Vagina (tissue), 2 donors: ENCODE results near the gene CACNA1I. TPM values are rescaled to one million over a fixed set of nuclear protein-coding genes. Genes with fewer than 3 reads are reported as not detected.

ENCODE experiments used
- DNase-seq, 2 donors: peaks; one replicate each; pipeline ENCODE4 v3.0.0-alpha.2; 2017; ENCODE audit errors: extremely low spot score in 2 of 2
- H3K27ac ChIP-seq: fragments of 200-600 bp; sonication (generic); one replicate; pipeline ENCODE4 v1.5.1; 2019
- H3K27me3 ChIP-seq: fragments of 200-600 bp; sonication (generic); one replicate; pipeline ENCODE4 v1.5.1; 2019
- H3K36me3 ChIP-seq, 2 donors: fragments of 200-600 bp; sonication (generic); one replicate each; pipeline ENCODE4 v1.5.1; 2017 to 2019
- H3K4me1 ChIP-seq: fragments of 200-600 bp; sonication (generic); one replicate; pipeline ENCODE4 v1.5.1; 2019
- H3K4me3 ChIP-seq, 2 donors: fragments of 200-600 bp; sonication (generic); 1 replicate in 1 of 2; 2 replicates in 1 of 2; pipeline ENCODE4 v1.5.1; 2016 to 2019
- H3K9me3 ChIP-seq: fragments of 200-600 bp; sonication (generic); one replicate; pipeline ENCODE4 v1.5.1; 2019
- CTCF ChIP-seq, 3 experiments: fragments of 450-650 bp in 2 of 3; fragments of 200-600 bp in 1 of 3; sonication (generic) in 1 of 3; IDR thresholded peaks; one replicate each; pipeline ENCODE4 v1.5.1; 2017 to 2019; ENCODE audit warnings: antibody characterized with exemption in 3 of 3, mild to moderate bottlenecking in 2 of 3, moderate library complexity in 2 of 3
- POLR2A ChIP-seq, 2 donors: fragments of 450-650 bp; IDR thresholded peaks; one replicate each; pipeline ENCODE4 v1.6.1; 2017; ENCODE audit warnings: antibody characterized with exemption in 2 of 2, mild to moderate bottlenecking in 2 of 2, moderate library complexity in 2 of 2
- POLR2AphosphoS5 ChIP-seq, 2 donors: sonication (generic); formaldehyde crosslinking; IDR thresholded peaks; one replicate each; pipeline ENCODE4 v1.9.0; 2017; ENCODE audit warnings: antibody characterized with exemption in 2 of 2, mild to moderate bottlenecking in 2 of 2, low read depth in 1 of 2; ENCODE audit not compliant: insufficient read depth in 1 of 2
- intact Hi-C: fragments of 100-400 bp; cut with DNase I; formaldehyde crosslinking; loops from one replicate; pipeline ENCODE4 v1.15.1; 2023
- total RNA-seq: library from RNA; depleted of rRNA; stranded (reverse); fragments of >200 nt; gene quantifications from one replicate; pipeline ENCODE4 v1.2.3, GENCODE V29; 2016

The CACNA1I gene
- total RNA-seq, 1 donor from 2014 or later: 1.2 TPM

GRCh38 chr22:39666926-39667325 is 96.4 kb downstream of the CACNA1I start:
- Histone ChIP-seq H3K4me3 (no peak overlapping the region), H3K4me1 (peaks cover 18% of the 10 kb centered on the region), H3K27ac (no peak overlapping the region), H3K36me3 (no peaks in the 10 kb centered on the region), H3K27me3 (peaks cover 6% of the 10 kb centered on the region), H3K9me3 (peaks cover 4% of the 10 kb centered on the region)
- no peak for DNase-seq
- intact Hi-C loops: no loop called here
- TF ChIP-seq POLR2A (IDR thresholded peaks at IDR 0.05) (no peak), CTCF (IDR thresholded peaks at IDR 0.05) (no peak), POLR2AphosphoS5 (IDR thresholded peaks at IDR 0.05; ENCODE audit: insufficient read depth in 1 of 2, low read depth in 1 of 2) (no peak)

DNA sequence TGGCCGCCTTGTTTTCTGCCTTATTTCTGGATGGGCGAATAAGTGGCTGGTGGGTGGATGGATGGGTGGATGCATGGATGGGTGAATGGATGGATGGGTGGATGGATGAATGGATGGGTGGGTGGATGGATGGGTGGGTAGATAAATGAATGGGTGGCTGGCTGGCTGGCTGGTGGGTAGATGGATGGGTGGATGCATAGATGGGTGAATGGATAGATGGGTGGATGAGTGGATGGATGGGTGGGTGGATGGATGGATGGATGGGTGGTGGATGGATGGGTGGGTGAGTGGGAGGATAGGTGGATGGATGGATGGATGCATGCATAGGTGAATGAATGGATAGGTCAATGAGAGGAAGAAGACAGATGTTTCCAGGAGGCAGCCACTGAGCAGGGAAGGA is 98.9 kb downstream of the CACNA1I start:
- no peak for DNase-seq
- TF ChIP-seq POLR2A (IDR thresholded peaks at IDR 0.05) (no peak), CTCF (IDR thresholded peaks at IDR 0.05) (no peak), POLR2AphosphoS5 (IDR thresholded peaks at IDR 0.05; ENCODE audit: insufficient read depth in 1 of 2, low read depth in 1 of 2) (no peak)
- no peaks in the 10 kb centered on the region for H3K27me3 ChIP-seq
- H3K9me3 ChIP-seq: peaks cover 12% of the 10 kb centered on the region
- H3K4me1 ChIP-seq: peaks cover 2% of the 10 kb centered on the region
- H3K27ac ChIP-seq: no peak overlapping the region
- no peak overlapping the region for H3K4me3 ChIP-seq
- intact Hi-C loops: no loop called here
- H3K36me3 ChIP-seq: no peaks in the 10 kb centered on the region

GRCh38 chr22:39671936-39672335 is 101.4 kb downstream of the CACNA1I start:
- intact Hi-C loops: no loop called here
- Histone ChIP-seq H3K27me3 (no peaks in the 10 kb centered on the region), H3K4me3 (no peak overlapping the region)

DNA sequence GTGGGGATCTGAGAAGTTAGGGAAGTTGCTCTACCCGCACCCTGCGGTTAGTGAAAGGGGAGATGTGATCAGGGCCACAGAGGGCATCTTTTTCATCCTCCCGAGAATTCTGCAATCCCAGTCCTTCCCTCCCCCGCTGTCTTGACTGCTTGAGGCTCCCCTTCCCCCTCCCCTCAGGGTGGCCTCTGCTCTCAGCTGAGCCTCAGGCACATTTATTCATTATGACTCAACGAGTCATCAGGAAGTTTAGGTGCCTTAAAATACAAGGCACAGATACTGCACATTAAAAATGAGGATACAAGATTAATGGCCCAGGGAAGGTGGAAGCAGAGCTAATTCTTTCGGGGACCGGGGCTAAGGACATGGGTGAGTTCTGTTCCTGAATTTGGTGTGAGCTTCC is 104.0 kb downstream of the CACNA1I start:
- no peaks in the 10 kb centered on the region for H3K4me1 ChIP-seq
- TF ChIP-seq POLR2A (IDR thresholded peaks at IDR 0.05): no peak
- TF ChIP-seq CTCF (IDR thresholded peaks at IDR 0.05): no peak
- TF ChIP-seq POLR2AphosphoS5 (IDR thresholded peaks at IDR 0.05; ENCODE audit: insufficient read depth in 1 of 2, low read depth in 1 of 2): no peak
- H3K36me3 ChIP-seq: no peaks in the 10 kb centered on the region
- peaks cover 12% of the 10 kb centered on the region for H3K9me3 ChIP-seq
- H3K27ac ChIP-seq: no peak overlapping the region
- intact Hi-C loops: no loop called here
- H3K27me3 ChIP-seq: no peaks in the 10 kb centered on the region
- no peak for DNase-seq
- H3K4me3 ChIP-seq: no peak overlapping the region

More at GRCh38 chr22:39671936-39672335, 101.4 kb downstream of the CACNA1I start:
- TF ChIP-seq POLR2A (IDR thresholded peaks at IDR 0.05) (no peak), CTCF (IDR thresholded peaks at IDR 0.05) (no peak), POLR2AphosphoS5 (IDR thresholded peaks at IDR 0.05; ENCODE audit: insufficient read depth in 1 of 2, low read depth in 1 of 2) (no peak)
- Histone ChIP-seq H3K9me3 (peaks cover 12% of the 10 kb centered on the region), H3K36me3 (no peaks in the 10 kb centered on the region), H3K4me1 (no peaks in the 10 kb centered on the region), H3K27ac (no peak overlapping the region)
- DNase-seq: no peak

DNA sequence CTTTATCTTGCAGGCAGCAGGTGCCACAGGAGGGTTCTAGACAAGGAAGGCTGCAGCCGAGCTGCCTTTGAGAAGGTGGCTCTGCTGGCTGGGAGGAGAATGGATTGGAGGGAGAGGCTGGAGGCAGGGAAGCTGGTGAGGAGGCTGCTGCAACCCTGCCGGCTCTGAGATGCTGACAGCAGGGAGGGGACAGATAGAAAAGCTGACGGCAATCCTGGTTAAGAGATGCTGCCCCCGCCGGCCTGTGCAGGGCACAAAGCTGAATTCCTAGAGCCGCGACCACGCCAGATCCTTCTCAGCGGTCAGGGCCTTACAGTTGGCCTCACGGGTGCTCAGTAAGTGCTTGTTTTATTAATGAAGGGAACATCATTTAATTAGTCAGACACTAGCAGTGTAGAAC is 105.4 kb downstream of the CACNA1I start:
- Histone ChIP-seq H3K4me3 (no peak overlapping the region), H3K27me3 (no peaks in the 10 kb centered on the region), H3K9me3 (peaks cover 12% of the 10 kb centered on the region), H3K4me1 (no peaks in the 10 kb centered on the region), H3K36me3 (no peaks in the 10 kb centered on the region), H3K27ac (no peak overlapping the region)
- TF ChIP-seq CTCF (IDR thresholded peaks at IDR 0.05): no peak
- no peak for TF ChIP-seq POLR2AphosphoS5 (IDR thresholded peaks at IDR 0.05; ENCODE audit: insufficient read depth in 1 of 2, low read depth in 1 of 2)
- no peak for TF ChIP-seq POLR2A (IDR thresholded peaks at IDR 0.05)
- intact Hi-C loops: no loop called here
- DNase-seq: no peak
